ENCODE measurements around the gene RAB11FIP3. TPM values are rescaled to one million over a fixed set of nuclear protein-coding genes. Genes with fewer than 3 reads are reported as not detected.

The RAB11FIP3 gene
- total and polyA plus RNA-seq, 2 of the 13 experiments (the other 11 are each of a cell fraction or from before 2014, with no cell fraction given): 34.3 to 57.6 TPM

DNA sequence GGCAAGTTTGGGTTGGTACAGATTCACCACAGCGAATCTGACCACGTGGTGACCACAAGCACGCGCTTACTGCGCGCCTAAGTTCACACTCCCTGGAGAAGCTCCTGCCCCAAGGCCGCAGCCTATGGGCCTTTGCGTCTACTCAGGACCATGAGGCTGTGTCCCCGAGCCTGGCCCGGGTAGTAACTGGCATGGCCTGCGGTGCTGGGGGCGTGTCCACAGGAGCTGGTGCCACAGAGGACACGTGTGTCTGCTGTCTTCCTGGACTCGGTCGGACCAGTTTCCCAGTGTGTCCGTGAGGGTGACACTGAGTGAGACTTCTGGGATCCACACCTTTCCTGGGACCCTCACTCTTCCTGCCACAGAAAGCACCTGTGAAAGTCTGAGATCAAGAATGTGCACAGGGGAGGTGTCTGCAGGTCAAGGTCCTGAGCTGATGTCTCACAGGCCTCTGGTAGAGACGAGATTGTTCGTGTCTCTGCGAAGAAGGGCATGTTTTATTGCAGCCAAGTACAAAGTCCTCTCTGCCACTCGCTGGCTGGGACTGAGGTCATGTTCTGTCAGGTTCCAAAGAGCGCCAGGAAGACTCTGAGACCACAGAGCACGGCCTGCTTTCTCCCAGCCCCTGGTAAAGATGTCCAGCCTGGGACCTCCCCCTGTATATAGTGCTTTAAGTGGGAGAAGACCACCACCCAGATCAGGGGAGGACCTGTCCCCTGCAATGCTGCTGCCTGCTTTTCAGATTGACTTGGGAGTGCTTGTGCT is 76.9 kb downstream of the RAB11FIP3 start (continued):
- TF ChIP-seq DDIT3 (CRISPR knock-in tag; IDR thresholded peaks at IDR 0.05): no peak
- no peak for TF ChIP-seq ZNF234 (CRISPR knock-in tag; conservative IDR thresholded peaks at IDR 0.05)
- TF ChIP-seq ZBED4 (CRISPR knock-in tag; IDR thresholded peaks at IDR 0.05; ENCODE audit: borderline replicate concordance): no peak; the same call in 1 of the 2 replicates
- peak; percentile 79 for TF ChIP-seq ZMYM2 (CRISPR knock-in tag; IDR thresholded peaks at IDR 0.05)
- TF ChIP-seq, protein P1, sequence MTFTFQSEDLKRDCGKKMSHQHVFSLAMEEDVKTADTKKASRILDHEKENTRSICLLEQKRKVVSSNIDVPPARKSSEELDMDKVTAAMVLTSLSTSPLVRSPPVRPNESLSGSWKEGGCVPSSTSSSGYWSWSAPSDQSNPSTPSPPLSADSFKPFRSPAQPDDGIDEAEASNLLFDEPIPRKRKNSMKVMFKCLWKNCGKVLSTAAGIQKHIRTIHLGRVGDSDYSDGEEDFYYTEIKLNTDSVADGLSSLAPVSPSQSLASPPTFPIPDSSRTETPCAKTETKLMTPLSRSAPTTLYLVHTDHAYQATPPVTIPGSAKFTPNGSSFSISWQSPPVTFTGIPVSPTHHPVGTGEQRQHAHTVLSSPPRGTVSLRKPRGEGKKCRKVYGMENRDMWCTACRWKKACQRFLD (CRISPR knock-in tag; IDR thresholded peaks at IDR 0.05; ENCODE audit: borderline replicate concordance): peak; percentile 86
- no peak for TF ChIP-seq SYNCRIP (IDR thresholded peaks at IDR 0.05; ENCODE audit: insufficient read depth, low read depth, low read length)
- TF ChIP-seq, protein P2, sequence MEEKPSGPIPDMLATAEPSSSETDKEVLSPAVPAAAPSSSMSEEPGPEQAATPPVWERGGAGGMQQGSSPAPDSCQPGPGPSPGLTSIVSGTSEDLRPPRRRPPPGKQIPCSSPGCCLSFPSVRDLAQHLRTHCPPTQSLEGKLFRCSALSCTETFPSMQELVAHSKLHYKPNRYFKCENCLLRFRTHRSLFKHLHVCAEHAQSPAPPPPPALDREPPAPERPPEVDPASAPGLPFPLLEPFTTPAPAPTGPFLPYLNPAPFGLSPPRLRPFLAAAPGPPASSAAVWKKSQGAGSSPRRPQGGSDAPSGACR (CRISPR knock-in tag; IDR thresholded peaks at IDR 0.05): peak; percentile 84; the same call in 1 of the 2 replicates
- TF ChIP-seq ZFP90 (CRISPR knock-in tag; IDR thresholded peaks at IDR 0.05; ENCODE audit: borderline replicate concordance): no peak
- no peak for TF ChIP-seq PAWR (CRISPR knock-in tag; IDR thresholded peaks at IDR 0.05; ENCODE audit: borderline replicate concordance)
- TF ChIP-seq ZBTB4 (CRISPR knock-in tag; IDR thresholded peaks at IDR 0.05; ENCODE audit: borderline replicate concordance): peak; percentile 95
- no peak for TF ChIP-seq ATF1 (CRISPR knock-in tag; IDR thresholded peaks at IDR 0.05)
- TF ChIP-seq SNAPC2 (CRISPR knock-in tag; IDR thresholded peaks at IDR 0.05): no peak
- no peak for TF ChIP-seq SRF (IDR thresholded peaks at IDR 0.05; ENCODE audit: low read depth, low read length)
- TF ChIP-seq CCAR2 (optimal IDR thresholded peaks at IDR 0.05; ENCODE audit: low read depth, low read length): no peak
- no peak for TF ChIP-seq MIXL1 (CRISPR knock-in tag; IDR thresholded peaks at IDR 0.05)
- peak; percentile 51; the same call in 1 of the 2 replicates for TF ChIP-seq ARNTL (CRISPR knock-in tag; IDR thresholded peaks at IDR 0.05)
- TF ChIP-seq ZNF547 (CRISPR knock-in tag; IDR thresholded peaks at IDR 0.05): no peak
- TF ChIP-seq HOXA9 (CRISPR knock-in tag; IDR thresholded peaks at IDR 0.05; ENCODE audit: borderline replicate concordance): no peak
- no peak for TF ChIP-seq PCBP2 (optimal IDR thresholded peaks at IDR 0.05; ENCODE audit: low read depth, low read length, poor library complexity, severe bottlenecking)
- TF ChIP-seq PHF21A (CRISPR knock-in tag; IDR thresholded peaks at IDR 0.05): peak; percentile 84
